Motor neuron (in vitro differentiated cells): ENCODE data around the gene BARHL2. TPM values are rescaled to one million over a fixed set of nuclear protein-coding genes. Genes with fewer than 3 reads are reported as not detected.

Source experiments
- ATAC-seq, 8 experiments: fragments of 200-7000 bp; cut with Tn5 transposase; replicated peaks in 6 of 8; 2 replicates each; pipeline ENCODE4 v1.8.0; 2021; ENCODE audit warnings: mild to moderate bottlenecking in 8 of 8, moderate library complexity in 8 of 8
- H3K27ac ChIP-seq, 2 donors: fragments of 250-450 bp; sonication (Bioruptor Pico); 2 replicates each; pipeline ENCODE4 v1.9.0; 2021; ENCODE audit warnings: antibody characterized with exemption in 2 of 2, mild to moderate bottlenecking in 2 of 2, moderate library complexity in 1 of 2
- H3K4me1 ChIP-seq, 2 donors: fragments of 250-450 bp; sonication (Bioruptor Pico); replicated peaks in 1 of 2; 2 replicates each; pipeline ENCODE4 v1.6.1; 2021; ENCODE audit warnings: antibody characterized with exemption in 2 of 2, mild to moderate bottlenecking in 2 of 2, moderate library complexity in 1 of 2
- H3K4me3 ChIP-seq, 5 donors: fragments of 250-450 bp; sonication (Bioruptor Pico); 2 replicates each; pipeline ENCODE4 v1.9.0; 2021; ENCODE audit warnings: antibody characterized with exemption in 5 of 5, mild to moderate bottlenecking in 5 of 5, moderate library complexity in 4 of 5
- WGBS, 10 experiments: fragments of 450-650 bp; shearing (Covaris generic); methylation state at CpG; one replicate each; pipeline ENCODE4 v1.0.0; 2022; 5-methylcytosine and 5-hydroxymethylcytosine counted together
- in situ Hi-C, 9 experiments: fragments of 400-800 bp; cut with MboI; loops; one replicate each; pipeline ENCODE4 v1.15.0; 2021; ENCODE audit warnings: low sequenced_read_pairs in 9 of 9, low pct_unique_long_range_greater_than_20kb in 2 of 9; ENCODE audit not compliant: unreplicated experiment in 9 of 9
- total RNA-seq, 8 experiments: library from RNA; unstranded; fragments of 300-600 nt; gene quantifications; 2 replicates each; pipeline versions ENCODE4 v1.2.3 to v1.2.4, GENCODE V29; 2022

Gene BARHL2
- total RNA-seq, 8 experiments from 2014 or later: 0.05 to 1.2 (median 0.14) TPM; not detected in 3

- 6 to 40% (median 21%) methylated on average over 1 to 14 of the region's 14 CpGs for WGBS, 10 experiments
Observed at GRCh38 chr1:90704817-90705216, 12.3 kb downstream of the BARHL2 start.

GRCh38 chr1:90694846-90695245, 22.3 kb downstream of the BARHL2 start:
- Histone ChIP-seq H3K27ac (no peak overlapping the region), H3K4me1 (no peaks in the 10 kb centered on the region), H3K4me3 (no peak overlapping the region)
- no peak for ATAC-seq
- in situ Hi-C loops: no loop called here
- 6 to 95% (median 77%) methylated on average over 1 to 3 of the region's 3 CpGs; no CpG with 5 or more reads in 1 of the 10 experiments for WGBS, 10 experiments

More at GRCh38 chr1:90704817-90705216, 12.3 kb downstream of the BARHL2 start:
- Histone ChIP-seq H3K4me1 (peaks cover 6 to 8% of the 10 kb centered on the region in 2 donors), H3K27ac (no peak overlapping the region), H3K4me3 (no peak overlapping the region)
- in situ Hi-C loops: loop anchor here in 3 of 9 experiments (25.0 kb wide), 3 partner anchors 457 to 593 kb away; no protein-coding TSS in a partner anchor
- ATAC-seq: no peak

- 35 to 100% (median 62%) methylated on average over 1 to 3 of the region's 3 CpGs for WGBS, 10 experiments
- in situ Hi-C loops: no loop called here
- no peak for ATAC-seq
- Histone ChIP-seq H3K4me3 (no peak overlapping the region), H3K27ac (no peak overlapping the region), H3K4me1 (no peaks in the 10 kb centered on the region)
Observed at GRCh38 chr1:90687747-90688146, 29.4 kb downstream of the BARHL2 start.

- ATAC-seq: no peak
- WGBS, 10 experiments: 0 to 100% (median 87%) methylated on average over 1 of the region's 1 CpG
- no peak overlapping the region for H3K4me3 ChIP-seq
- no peak overlapping the region for H3K27ac ChIP-seq
- in situ Hi-C loops: no loop called here
- H3K4me1 ChIP-seq: no peaks in the 10 kb centered on the region
Observed at GRCh38 chr1:90675161-90675847, 41.8 kb downstream of the BARHL2 start.

- 31 to 100% (median 78%) methylated on average over 2 to 3 of the region's 3 CpGs; no CpG with 5 or more reads in 1 of the 10 experiments for WGBS, 10 experiments
- H3K27ac ChIP-seq: no peak overlapping the region
Observed at GRCh38 chr1:90671741-90672140, 45.4 kb downstream of the BARHL2 start.

GRCh38 chr1:90671251-90671650, 45.9 kb downstream of the BARHL2 start:
- Histone ChIP-seq H3K4me1 (no peaks in the 10 kb centered on the region), H3K27ac (no peak overlapping the region), H3K4me3 (no peak overlapping the region)
- no peak for ATAC-seq
- in situ Hi-C loops: no loop called here
- 14 to 100% (median 100%) methylated on average over 1 of the region's 1 CpG; no CpG with 5 or more reads in 4 of the 10 experiments for WGBS, 10 experiments

More at GRCh38 chr1:90671741-90672140, 45.4 kb downstream of the BARHL2 start:
- ATAC-seq: no peak
- Histone ChIP-seq H3K4me1 (no peaks in the 10 kb centered on the region), H3K4me3 (no peak overlapping the region)
- in situ Hi-C loops: no loop called here
